K562 (cell line): ENCODE results near the gene PELI3. TPM values are rescaled to one million over a fixed set of nuclear protein-coding genes. Genes with fewer than 3 reads are reported as not detected.

Experiments
- HDAC3 ChIP-seq: fragments of 450-650 bp; IDR thresholded peaks from 2 replicates; pipeline ENCODE4 v1.6.1; 2018; ENCODE audit warnings: borderline replicate concordance, mild to moderate bottlenecking, moderate library complexity; ENCODE audit not compliant: partially characterized antibody
- HDGF ChIP-seq: fragments of 450-650 bp; IDR thresholded peaks from 2 replicates; pipeline ENCODE4 v1.6.1; 2016
- RBBP5 ChIP-seq: fragments of 200-600 bp; sonication (generic); IDR thresholded peaks from 2 replicates; pipeline ENCODE4 v1.6.1; 2012; ENCODE audit warnings: borderline replicate concordance, mild to moderate bottlenecking, low read length, control low read depth, inconsistent platforms; ENCODE audit not compliant: insufficient read depth, poor library complexity, severe bottlenecking
- SFPQ ChIP-seq: fragments of 200-400 bp; formaldehyde crosslinking; IDR thresholded peaks from 2 replicates; pipeline ENCODE4 v1.6.1; 2017; ENCODE audit warnings: mild to moderate bottlenecking, low read depth, low read length, moderate library complexity
- ZBTB40 ChIP-seq, 2 experiments: fragments of 450-650 bp in 1 of 2; sonication (generic) in 1 of 2; formaldehyde crosslinking in 1 of 2; IDR thresholded peaks; 2 replicates each; pipeline versions ENCODE4 v1.7.1 to v1.9.0; 2016 to 2022; ENCODE audit warnings: inconsistent platforms in 1 of 2, mild to moderate bottlenecking in 1 of 2, missing genetic modification reagents in 1 of 2
- polyA plus RNA-seq, 8 experiments: library from polyadenylated mRNA; depleted of rRNA in 4 of 8; stranded (reverse) in 5 of 8; unstranded in 3 of 8; fragments of >200 nt; fragmentation: Nextera tagmentation in 2 of 8; fragmentation: Illumina TruSeq in 1 of 8; extraction: Ambion mirVana in 2 of 8; extraction: Trizol in 1 of 8; gene quantifications; 2 replicates each; pipeline versions ENCODE4 v1.2.1 to v1.2.3, GENCODE V29; 2011 to 2014; ENCODE audit warnings: inconsistent platforms in 1 of 8, missing spikeins in 1 of 8
- total RNA-seq, 7 experiments: library from RNA; depleted of rRNA in 6 of 7; stranded (reverse); fragments of >200 nt in 6 of 7; fragmentation: Illumina TruSeq in 2 of 7; extraction: Trizol in 2 of 7; gene quantifications; 2 replicates each; pipeline versions ENCODE4 v1.2.1 to v1.2.3, GENCODE V29; 2011 to 2021; ENCODE audit warnings: low replicate concordance in 1 of 7

PELI3 gene
- total and polyA plus RNA-seq, 9 of the 15 experiments (the other 6 are each of a cell fraction or from before 2014, with no cell fraction given): 0.17 to 4.2 (median 1.9) TPM

GRCh38 chr11:66510271-66510989 lies 43.7 kb downstream of the PELI3 start, which contains the start of gene BBS1 (continued):
- TF ChIP-seq ZBTB40 (IDR thresholded peaks at IDR 0.05) (peak; percentile 91), ZBTB40 (CRISPR knock-in tag; IDR thresholded peaks at IDR 0.05) (no peak), HDGF (no peak), RBBP5 (peak; percentile 68), SFPQ (no peak), HDAC3 (no peak)
